Right lobe of liver (tissue), 4 donors: ENCODE measurements around the gene TOM1L2.

Experiments used
- POLR2A ChIP-seq: fragments of 450-650 bp; IDR thresholded peaks from one replicate; pipeline ENCODE4 v1.6.1; 2017; ENCODE audit warnings: antibody characterized with exemption, mild to moderate bottlenecking
- TF ChIP-seq, protein P1 (sequence below), 4 donors: fragments of 200-600 bp in 3 of 4; fragments of 450-650 bp in 1 of 4; IDR thresholded peaks; one replicate each; pipeline versions ENCODE4 v1.5.1 to v1.8.0; 2016 to 2022; ENCODE audit warnings: antibody characterized with exemption in 4 of 4, mild to moderate bottlenecking in 2 of 4
- donor health status: DM: no; HTN: no; CAD: no.
- donor health status: DM: no; HTN: no; CAD: no.
- donor health status: DM: no; HTN: yes; CAD: no.

GRCh38 chr17:17818088-17818526 lies 154.1 kb downstream of the TOM1L2 start:
- TF ChIP-seq POLR2A = no peak
- TF ChIP-seq, protein P1, sequence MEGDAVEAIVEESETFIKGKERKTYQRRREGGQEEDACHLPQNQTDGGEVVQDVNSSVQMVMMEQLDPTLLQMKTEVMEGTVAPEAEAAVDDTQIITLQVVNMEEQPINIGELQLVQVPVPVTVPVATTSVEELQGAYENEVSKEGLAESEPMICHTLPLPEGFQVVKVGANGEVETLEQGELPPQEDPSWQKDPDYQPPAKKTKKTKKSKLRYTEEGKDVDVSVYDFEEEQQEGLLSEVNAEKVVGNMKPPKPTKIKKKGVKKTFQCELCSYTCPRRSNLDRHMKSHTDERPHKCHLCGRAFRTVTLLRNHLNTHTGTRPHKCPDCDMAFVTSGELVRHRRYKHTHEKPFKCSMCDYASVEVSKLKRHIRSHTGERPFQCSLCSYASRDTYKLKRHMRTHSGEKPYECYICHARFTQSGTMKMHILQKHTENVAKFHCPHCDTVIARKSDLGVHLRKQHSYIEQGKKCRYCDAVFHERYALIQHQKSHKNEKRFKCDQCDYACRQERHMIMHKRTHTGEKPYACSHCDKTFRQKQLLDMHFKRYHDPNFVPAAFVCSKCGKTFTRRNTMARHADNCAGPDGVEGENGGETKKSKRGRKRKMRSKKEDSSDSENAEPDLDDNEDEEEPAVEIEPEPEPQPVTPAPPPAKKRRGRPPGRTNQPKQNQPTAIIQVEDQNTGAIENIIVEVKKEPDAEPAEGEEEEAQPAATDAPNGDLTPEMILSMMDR (IDR thresholded peaks at IDR 0.05) = no peak
